ENCODE data around the gene ALOXE3.

The ALOXE3 gene

DNA sequence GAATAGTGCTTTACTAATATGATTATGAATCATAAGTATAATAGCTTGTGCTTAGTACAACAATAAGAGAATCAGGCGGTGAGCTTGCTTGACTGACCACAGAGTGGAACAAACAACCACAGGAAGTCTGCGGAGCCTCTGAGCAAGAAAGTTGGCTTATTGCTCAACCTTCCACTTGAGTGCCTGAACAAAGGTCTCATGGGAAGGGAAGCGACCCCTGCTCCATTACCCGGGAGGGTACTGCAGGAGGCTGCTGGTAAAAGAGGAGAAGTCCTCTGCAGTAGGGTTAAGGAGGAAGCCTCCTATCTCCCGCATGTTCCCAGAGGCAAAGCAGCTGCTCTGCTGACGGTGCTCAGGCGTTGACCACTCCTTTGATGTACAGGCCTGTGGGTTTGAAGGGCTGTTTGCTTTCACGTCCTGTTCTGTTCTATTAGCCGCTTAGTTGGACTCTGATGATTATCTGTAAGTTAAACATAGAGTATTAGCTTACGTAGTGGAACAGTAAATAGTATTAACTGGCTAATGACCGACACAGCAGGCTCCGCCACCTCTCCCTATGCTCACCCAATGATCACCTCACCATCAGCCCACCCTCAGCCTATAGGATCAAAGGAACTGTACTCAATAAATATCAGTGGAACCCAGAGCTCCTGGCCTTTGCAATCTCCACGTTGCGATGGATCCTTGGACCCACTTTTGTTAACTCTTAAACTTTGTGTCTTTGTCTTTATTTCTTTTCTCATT lies 61.9 kb downstream of the ALOXE3 start:
- DNase-seq (ENCODE audit: low read depth) = peak; percentile 96
- H3K4me3 ChIP-seq (ENCODE audit: low read depth, low read length) = peak overlapping the region; percentile 59

DNA sequence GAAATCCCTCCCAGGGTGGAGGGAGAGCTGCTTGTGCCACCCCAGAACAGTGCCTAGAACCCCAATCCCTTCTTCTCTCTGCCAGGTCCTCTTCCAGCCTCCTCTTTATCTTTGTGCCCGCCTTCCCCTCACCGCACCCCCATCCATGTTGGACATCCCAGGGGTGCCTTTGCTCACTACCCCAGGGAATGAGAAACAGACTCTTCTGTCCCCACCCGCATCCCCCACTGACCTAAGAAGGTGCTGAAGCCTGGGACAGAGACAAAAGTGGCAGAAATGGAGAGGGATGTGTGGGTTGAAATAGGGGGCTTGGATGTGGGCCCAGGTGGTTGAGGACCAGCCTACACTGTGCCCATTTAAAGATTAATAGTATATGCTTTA lies 62.5 kb downstream of the ALOXE3 start:
- H3K4me3 ChIP-seq (ENCODE audit: low read depth, low read length) = peak overlapping the region; percentile 21
- TF ChIP-seq POLR2A (IDR thresholded peaks at IDR 0.05; ENCODE audit: extremely low read depth, insufficient read length) = no peak
- TF ChIP-seq MYC (IDR thresholded peaks at IDR 0.05; ENCODE audit: low read depth, low read length) = no peak
- TF ChIP-seq, protein P1, sequence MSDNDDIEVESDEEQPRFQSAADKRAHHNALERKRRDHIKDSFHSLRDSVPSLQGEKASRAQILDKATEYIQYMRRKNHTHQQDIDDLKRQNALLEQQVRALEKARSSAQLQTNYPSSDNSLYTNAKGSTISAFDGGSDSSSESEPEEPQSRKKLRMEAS (IDR thresholded peaks at IDR 0.05; ENCODE audit: low read depth, low read length) = no peak
- TF ChIP-seq, protein P2, sequence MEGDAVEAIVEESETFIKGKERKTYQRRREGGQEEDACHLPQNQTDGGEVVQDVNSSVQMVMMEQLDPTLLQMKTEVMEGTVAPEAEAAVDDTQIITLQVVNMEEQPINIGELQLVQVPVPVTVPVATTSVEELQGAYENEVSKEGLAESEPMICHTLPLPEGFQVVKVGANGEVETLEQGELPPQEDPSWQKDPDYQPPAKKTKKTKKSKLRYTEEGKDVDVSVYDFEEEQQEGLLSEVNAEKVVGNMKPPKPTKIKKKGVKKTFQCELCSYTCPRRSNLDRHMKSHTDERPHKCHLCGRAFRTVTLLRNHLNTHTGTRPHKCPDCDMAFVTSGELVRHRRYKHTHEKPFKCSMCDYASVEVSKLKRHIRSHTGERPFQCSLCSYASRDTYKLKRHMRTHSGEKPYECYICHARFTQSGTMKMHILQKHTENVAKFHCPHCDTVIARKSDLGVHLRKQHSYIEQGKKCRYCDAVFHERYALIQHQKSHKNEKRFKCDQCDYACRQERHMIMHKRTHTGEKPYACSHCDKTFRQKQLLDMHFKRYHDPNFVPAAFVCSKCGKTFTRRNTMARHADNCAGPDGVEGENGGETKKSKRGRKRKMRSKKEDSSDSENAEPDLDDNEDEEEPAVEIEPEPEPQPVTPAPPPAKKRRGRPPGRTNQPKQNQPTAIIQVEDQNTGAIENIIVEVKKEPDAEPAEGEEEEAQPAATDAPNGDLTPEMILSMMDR (IDR thresholded peaks at IDR 0.05; ENCODE audit: low read depth, low read length) = no peak
- peak; percentile 81 for DNase-seq (ENCODE audit: low read depth)

More for the DNA sequence above, 61.9 kb downstream of the ALOXE3 start:
- TF ChIP-seq, protein P2 (IDR thresholded peaks at IDR 0.05; ENCODE audit: low read depth, low read length) = no peak
- TF ChIP-seq POLR2A (IDR thresholded peaks at IDR 0.05; ENCODE audit: extremely low read depth, insufficient read length) (peak; percentile 44), MYC (IDR thresholded peaks at IDR 0.05; ENCODE audit: low read depth, low read length) (peak; percentile 81)
- TF ChIP-seq, protein P1 (IDR thresholded peaks at IDR 0.05; ENCODE audit: low read depth, low read length) = peak; percentile 64

- H3K4me3 ChIP-seq (ENCODE audit: low read depth, low read length) = no peak overlapping the region
- no peak for DNase-seq (ENCODE audit: low read depth)
- TF ChIP-seq, protein P1 (IDR thresholded peaks at IDR 0.05; ENCODE audit: low read depth, low read length) = no peak
- TF ChIP-seq, protein P2 (IDR thresholded peaks at IDR 0.05; ENCODE audit: low read depth, low read length) = no peak
- TF ChIP-seq POLR2A (IDR thresholded peaks at IDR 0.05; ENCODE audit: extremely low read depth, insufficient read length) (no peak), MYC (IDR thresholded peaks at IDR 0.05; ENCODE audit: low read depth, low read length) (no peak)
Measured at GRCh38 chr17:8053600-8053999, 64.7 kb downstream of the ALOXE3 start.

DNA sequence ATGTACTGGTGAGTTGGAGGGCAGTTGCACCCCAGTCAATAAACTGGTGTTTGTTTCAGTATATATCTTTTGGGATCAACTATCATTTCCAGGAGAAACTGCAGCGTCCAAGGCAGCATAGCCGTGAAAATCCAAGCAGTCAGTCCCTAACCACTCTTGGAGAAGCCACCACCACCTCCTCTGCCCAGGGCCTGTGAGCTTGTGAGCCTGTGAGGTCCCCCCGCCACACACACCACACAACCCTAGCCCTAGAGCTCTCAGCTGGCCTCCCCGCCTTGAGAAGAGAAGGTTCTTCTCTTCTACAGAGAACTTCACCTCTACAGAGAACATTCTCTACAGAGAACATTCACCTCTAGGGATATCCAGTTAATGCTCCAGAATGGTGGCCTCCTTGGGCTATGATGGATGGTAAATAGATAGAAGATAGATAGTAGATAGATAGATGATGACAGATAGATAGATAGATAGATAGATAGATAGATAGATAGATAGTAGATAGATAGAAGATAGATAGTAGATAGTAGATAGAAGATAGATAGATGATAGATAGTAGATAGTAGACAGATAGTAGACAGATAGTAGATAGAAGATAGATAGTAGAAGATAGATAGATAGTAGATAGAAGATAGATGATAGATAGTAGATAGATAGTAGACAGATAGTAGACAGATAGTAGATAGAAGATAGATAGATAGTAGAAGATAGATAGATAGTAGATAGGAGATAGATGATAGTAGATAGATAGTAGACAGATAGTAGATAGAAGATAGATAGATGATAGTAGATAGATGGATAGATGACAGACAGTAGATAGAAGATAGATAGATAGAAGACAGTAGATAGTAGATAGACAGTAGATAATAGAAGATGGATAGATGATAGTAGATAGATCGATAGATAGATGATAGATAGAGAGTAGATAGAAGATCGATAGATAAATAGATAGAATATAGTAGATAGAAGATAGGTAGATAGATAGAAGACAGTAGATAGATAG lies 65.8 kb downstream of the ALOXE3 start:
- H3K4me3 ChIP-seq (ENCODE audit: low read depth, low read length) = no peak overlapping the region
- TF ChIP-seq POLR2A (IDR thresholded peaks at IDR 0.05; ENCODE audit: extremely low read depth, insufficient read length) (no peak), MYC (IDR thresholded peaks at IDR 0.05; ENCODE audit: low read depth, low read length) (no peak)
- TF ChIP-seq, protein P1 (IDR thresholded peaks at IDR 0.05; ENCODE audit: low read depth, low read length) = no peak
- TF ChIP-seq, protein P2 (IDR thresholded peaks at IDR 0.05; ENCODE audit: low read depth, low read length) = no peak
- DNase-seq (ENCODE audit: low read depth) = no peak

DNA sequence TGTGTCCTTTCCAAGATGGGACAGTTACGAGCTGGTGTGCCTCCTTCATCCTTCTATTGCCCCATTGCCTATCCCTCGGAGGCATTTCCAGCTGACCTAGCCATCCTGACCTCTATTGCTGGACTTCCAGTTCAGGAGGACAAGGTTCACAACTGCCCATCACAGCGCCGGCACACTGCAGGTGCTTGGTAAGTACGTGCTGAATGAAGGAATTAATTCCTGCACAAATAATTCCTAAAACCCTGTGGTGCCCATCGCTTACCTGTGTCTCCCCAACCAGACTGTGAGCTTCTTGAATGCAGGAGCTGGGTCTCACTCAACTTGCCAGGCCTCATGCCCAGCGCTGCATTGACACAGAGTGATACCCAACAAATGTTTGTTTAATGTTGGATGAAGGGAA lies 66.5 kb downstream of the ALOXE3 start:
- TF ChIP-seq, protein P2 (IDR thresholded peaks at IDR 0.05; ENCODE audit: low read depth, low read length) = no peak
- TF ChIP-seq MYC (IDR thresholded peaks at IDR 0.05; ENCODE audit: low read depth, low read length) (no peak), POLR2A (IDR thresholded peaks at IDR 0.05; ENCODE audit: extremely low read depth, insufficient read length) (no peak)
- TF ChIP-seq, protein P1 (IDR thresholded peaks at IDR 0.05; ENCODE audit: low read depth, low read length) = no peak
- DNase-seq (ENCODE audit: low read depth) = no peak
- no peak overlapping the region for H3K4me3 ChIP-seq (ENCODE audit: low read depth, low read length)
